GM03348 (cell line): ENCODE results near the gene HMGXB3.
A peak's percentile ranks its signal among the peaks of the same experiment; 100 is the strongest.

ENCODE experiments used
- DNase-seq: peaks from one replicate; pipeline ENCODE4 v3.0.0; 2012; ENCODE audit warnings: low spot score

HMGXB3 gene

DNA sequence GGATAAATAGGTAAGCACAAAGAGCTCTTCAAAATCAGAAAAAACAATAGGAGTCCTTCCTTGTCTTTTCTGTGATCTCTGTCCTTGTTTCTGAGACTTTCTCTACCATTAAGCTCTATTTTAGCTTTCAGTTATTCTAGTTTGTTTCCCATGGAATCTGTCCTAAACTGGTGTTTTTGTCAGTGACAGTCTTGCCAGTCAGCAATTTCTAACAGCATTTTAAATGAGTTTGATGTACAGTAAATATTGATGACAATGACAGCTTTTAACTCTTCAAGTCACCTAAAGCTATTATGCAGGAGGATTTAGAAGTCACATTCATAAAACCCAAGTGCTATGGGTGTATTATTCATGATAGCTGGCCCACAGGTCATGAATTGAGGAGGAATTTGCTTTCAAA is 18.0 kb upstream of the HMGXB3 start:
- DNase-seq, result no peak

GRCh38 chr5:149988126-149988525 is 12.4 kb upstream of the HMGXB3 start:
- no peak for DNase-seq

- peak; percentile 80 for DNase-seq
Measured at GRCh38 chr5:149990518-149991376, 9.8 kb upstream of the HMGXB3 start.

DNA sequence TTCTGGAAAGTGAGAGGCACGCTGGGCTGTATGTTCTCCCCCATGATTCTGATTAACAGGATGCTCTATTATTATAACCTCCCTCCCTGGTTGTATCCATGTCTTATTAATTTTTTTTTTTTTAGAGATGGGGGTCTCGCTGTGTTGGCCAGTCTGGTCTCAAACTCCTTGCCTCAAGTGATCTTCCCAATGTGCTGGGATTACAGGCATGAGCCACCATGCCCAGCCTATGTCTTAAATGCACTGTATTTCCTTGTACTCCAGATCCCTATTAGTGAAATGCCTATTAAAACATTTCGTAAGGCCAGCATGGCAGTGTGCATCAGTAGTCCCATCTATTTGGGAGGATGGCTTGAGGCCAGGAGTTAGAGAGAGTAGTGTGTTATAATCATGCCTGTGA is 7.1 kb upstream of the HMGXB3 start:
- DNase-seq, result no peak

GRCh38 chr5:149995385-149996204 is 4.9 kb upstream of the HMGXB3 start:
- DNase-seq, result no peak

GRCh38 chr5:149996205-149996890 is 4.2 kb upstream of the HMGXB3 start:
- no peak for DNase-seq

GRCh38 chr5:149998281-149998680 is 2.3 kb upstream of the HMGXB3 start:
- no peak for DNase-seq

DNA sequence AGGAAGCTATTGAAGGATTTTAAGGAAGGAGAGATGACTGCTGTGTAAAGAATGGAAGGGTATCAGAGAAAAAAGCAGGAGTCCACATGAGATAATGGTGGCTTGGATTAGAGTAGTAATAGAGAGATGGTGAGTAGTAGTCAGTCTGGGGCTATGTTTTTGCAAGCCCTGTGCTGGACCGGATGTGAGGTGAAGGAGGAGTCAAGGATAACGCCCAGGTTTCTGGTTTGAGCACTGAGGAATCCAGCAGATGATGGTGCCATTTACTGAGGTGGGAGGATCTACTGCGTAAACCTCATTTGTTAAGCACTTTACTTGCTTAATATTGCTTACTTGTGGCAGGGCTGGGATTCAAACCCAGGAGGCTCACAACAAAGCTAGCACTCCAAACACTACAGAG is 1.2 kb upstream of the HMGXB3 start:
- DNase-seq, result no peak

- no peak for DNase-seq
Measured at GRCh38 chr5:149999866-150000255, 678 bp upstream of the HMGXB3 start.

DNA sequence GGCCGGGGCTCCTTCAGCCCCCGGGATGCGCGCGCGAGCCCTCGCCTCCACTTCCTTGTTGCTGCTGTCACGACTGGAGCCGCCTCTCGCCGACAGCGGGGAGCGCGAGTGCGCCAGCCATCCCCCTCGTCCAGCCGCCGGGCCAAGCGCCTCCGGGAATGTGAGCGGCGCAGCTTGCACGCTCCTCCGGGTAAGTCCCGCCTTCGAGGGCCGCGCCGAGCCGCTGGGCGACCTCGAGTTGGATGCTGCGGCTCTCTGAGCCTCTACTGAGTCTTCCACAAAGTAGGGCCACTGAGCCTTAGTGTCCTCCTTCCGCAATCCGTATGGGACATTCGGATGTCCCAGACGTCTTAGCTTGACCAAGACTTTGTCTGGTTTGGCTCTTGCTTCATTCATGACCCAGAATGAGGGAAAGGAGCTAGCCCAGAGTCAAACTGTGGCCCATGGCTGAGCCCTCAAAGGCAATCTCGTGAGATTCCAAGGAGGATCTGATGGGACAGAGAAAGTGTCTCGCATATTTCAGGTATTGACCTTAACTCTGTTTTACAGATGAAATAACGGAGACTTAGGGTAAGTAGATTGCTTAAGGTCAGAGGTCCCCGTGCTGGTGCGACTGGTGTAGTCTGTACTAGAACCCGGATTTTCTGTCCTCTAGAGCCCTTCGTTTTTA is 586 bp downstream of the HMGXB3 start:
- DNase-seq, result peak; percentile 77

DNA sequence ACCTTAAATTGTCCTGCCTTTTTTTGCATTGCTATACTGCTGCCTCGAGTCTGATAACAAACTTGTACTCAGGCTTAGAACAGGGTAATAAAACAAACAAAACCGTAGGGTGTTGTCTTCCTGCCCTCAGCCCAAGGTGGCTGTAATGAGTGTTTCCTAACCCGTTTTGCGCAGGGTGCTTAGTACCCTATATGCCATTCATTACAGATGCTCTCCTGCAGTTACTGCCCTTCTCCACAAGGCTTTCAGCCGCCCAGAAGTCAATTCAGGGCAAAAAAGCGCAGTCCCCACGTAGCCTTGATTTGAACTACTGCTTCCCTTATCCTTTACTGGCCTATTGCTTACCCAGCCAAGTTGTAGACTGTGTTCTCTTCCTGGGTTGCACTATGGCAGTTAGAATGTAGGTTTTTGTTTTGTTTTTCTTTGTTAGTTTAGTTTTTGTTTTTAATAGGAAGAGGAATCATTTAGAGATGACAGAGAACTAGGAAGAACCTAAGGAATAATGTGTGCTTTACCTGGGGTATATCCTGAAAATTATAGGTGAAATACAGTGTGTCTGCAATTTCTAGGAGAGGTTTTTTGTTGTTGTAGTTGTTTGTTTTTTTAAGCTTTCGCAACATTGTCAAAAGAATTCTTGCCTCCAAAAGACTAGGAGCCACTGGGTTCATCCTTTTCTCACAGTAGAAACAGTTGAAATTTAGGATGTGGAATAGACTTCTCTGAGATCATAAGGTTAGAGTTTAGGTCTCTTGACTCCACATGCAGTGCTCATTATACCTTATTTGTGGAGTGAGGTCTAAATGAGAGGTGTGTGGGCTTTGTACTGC is 1.3 kb downstream of the HMGXB3 start:
- DNase-seq, result peak; percentile 82

GRCh38 chr5:150006318-150006717 is 5.8 kb downstream of the HMGXB3 start:
- DNase-seq, result no peak

DNA sequence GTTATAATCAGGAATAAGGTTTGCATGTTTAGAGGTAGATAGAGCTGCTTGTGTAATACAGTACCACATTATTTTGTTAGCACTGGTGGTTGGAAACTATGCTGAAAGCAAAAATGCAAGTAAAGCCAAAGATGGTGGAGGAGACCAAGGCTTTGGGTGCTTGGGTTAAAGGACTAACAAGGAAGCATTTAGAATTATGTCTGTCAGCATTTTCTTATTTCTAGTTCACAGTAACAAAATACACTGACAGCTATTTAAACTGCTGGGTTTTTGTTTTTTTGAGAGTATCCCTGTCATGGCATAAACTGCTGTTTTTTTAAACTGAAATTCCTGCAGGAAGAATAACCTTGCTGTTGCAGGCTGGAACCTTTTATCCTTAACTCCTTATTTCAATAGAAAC is 6.5 kb downstream of the HMGXB3 start:
- DNase-seq, result no peak

DNA sequence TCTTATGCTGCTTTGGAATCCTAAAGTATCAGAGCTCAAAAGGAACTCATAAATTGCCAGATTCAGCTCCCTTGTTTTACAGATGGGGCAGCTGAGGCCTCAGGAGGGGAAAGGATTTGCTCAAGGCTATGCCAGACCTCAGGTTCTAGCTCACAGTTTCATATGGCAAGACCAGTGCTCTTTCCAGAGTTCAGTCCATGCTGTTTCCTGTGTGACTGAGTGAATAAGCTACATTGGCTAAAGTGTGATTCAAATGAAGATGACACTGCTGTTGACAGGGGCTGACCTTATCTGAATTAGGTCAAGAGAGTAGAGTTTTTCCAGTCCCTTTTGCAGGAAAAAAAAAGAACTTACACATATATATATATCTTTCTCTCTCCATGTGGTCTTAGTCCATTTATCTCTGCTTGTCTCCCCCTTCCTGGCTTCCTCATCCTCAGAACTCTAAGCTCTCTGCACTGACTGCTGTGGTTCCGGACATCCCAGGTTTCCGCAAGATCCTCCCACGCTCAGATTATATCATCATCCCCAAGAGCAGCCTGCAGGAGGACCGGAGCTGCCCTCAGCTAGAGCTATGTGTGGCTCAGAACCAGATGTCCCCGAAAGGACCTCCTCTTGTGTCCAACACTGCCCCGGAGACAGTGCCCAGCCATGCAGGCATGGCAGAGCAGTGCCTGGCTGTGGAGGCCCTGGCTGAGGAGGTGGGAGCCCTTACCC is 9.3 kb downstream of the HMGXB3 start:
- no peak for DNase-seq

GRCh38 chr5:150013931-150014330 is 13.4 kb downstream of the HMGXB3 start:
- DNase-seq, result no peak

DNA sequence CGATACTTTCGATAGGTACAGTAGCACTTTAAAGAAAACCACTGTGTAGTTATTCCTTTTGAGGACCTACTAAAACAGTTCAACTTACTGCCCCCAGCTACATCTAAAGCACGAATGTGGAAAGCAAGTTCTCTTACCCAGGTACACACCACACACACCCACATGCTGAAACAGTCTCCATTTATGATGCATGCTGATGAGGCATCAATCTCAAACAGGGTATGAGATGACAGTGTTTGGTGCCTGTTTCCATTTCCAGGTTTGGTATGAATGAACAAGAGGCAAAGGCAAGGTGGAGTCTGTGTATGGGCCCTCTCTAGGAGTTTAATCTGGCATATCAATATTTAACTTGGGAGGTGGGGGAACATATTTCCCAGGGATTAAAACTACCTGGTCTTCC is 13.9 kb downstream of the HMGXB3 start:
- DNase-seq, result no peak

DNA sequence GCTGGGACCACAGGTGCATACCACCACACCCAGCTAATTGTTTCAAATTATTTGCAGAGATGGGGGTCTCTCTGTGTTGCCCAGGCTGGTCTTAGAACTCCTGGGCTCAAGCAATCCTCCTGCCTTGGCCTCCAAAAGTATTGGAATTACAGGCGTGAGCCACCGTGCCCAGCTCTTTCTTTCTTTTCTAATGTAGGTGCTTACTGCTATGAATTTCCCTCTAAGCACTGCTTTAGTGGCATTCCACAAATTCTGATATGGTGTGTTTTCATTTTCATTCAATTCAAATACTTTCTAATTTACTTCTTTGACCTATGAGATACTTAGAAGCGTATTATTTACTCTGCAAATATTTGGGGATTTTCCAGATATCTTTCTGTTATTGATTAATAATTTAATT is 14.9 kb downstream of the HMGXB3 start:
- no peak for DNase-seq

DNA sequence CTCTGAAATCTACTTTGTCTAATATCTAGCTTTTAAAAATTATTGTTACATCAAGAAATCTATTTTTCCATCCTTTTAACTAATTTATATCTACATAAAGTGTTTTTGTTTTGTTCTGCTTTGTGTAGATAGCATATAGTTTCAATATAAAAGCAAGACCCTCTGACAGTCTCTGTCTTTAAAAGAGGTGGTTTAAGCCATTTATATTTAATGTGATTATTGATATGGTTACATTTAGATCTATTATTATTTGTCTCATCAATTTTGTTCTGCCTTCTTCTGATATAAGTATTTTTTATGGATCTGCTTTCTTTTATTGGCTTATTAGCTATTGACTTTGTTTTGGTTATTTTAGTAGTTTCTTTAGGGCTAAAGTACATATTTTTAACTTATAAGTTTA is 16.0 kb downstream of the HMGXB3 start:
- DNase-seq, result no peak

DNA sequence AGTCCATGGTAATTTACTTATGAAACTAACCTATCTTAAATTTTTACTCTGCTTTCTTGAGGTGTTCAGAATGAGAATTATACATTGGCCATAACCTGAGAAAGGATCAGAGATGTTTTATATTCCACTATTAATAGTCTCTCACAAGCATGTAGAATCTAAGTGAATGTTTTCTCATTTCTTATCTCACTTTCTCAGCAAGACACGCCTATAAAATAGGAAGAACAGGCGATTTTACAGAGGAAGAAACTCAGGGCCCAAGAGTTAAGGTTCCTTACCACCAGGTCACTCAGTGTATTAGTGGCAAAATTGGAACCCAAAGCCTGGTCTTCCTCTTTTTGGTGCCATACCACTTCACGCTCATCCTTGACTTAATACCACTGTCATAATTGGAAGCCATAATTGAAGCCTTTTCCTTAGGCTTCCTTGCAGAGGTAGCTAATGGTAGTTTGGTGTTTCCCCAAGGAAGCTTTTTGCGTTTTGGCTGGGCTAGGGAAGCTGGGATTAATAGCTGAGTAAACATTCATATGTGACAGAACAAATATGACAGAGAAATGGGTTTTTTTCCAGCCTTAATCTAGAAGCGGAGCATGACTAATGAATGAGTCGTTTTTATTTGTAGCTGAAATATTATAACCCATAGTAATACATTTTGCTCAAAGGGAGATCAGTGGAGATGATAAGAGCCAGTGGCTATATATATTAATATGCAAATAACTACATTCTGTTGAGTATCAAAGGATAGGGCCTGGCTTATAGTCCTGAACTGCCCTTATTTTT is 16.9 kb downstream of the HMGXB3 start:
- DNase-seq, result peak; percentile 42

DNA sequence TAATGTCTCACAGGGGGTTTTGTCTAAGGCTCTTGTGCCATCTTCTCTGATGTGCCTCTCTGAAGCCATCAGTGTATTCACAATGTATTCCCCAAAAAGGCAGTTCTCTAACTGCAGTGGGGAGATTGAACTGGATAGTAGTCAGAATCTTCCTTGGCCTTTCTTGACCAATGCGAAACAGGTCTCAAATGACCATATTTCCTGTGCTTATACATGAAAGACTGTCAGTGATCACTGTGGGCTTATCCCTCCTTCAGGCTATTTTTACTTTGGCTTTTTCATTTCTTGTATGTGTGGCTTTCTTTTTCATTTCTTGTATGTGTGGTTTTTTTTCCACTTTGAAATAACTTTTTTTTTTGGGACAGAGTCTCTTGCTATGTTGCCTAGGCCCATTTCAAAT is 19.7 kb downstream of the HMGXB3 start:
- no peak for DNase-seq
